Vagina (tissue), 2 donors: ENCODE data around the gene WWC2. TPM values are rescaled to one million over a fixed set of nuclear protein-coding genes. Genes with fewer than 3 reads are reported as not detected.

Experiments used
- DNase-seq, 2 donors: peaks; one replicate each; pipeline ENCODE4 v3.0.0-alpha.2; 2017; ENCODE audit errors: extremely low spot score in 2 of 2
- H3K27ac ChIP-seq: fragments of 200-600 bp; sonication (generic); one replicate; pipeline ENCODE4 v1.5.1; 2019
- H3K27me3 ChIP-seq: fragments of 200-600 bp; sonication (generic); one replicate; pipeline ENCODE4 v1.5.1; 2019
- H3K36me3 ChIP-seq, 2 donors: fragments of 200-600 bp; sonication (generic); one replicate each; pipeline ENCODE4 v1.5.1; 2017 to 2019
- H3K4me1 ChIP-seq: fragments of 200-600 bp; sonication (generic); one replicate; pipeline ENCODE4 v1.5.1; 2019
- H3K4me3 ChIP-seq, 2 donors: fragments of 200-600 bp; sonication (generic); 1 replicate in 1 of 2; 2 replicates in 1 of 2; pipeline ENCODE4 v1.5.1; 2016 to 2019
- H3K9me3 ChIP-seq: fragments of 200-600 bp; sonication (generic); one replicate; pipeline ENCODE4 v1.5.1; 2019
- CTCF ChIP-seq, 3 experiments: fragments of 450-650 bp in 2 of 3; fragments of 200-600 bp in 1 of 3; sonication (generic) in 1 of 3; IDR thresholded peaks; one replicate each; pipeline ENCODE4 v1.5.1; 2017 to 2019; ENCODE audit warnings: antibody characterized with exemption in 3 of 3, mild to moderate bottlenecking in 2 of 3, moderate library complexity in 2 of 3
- POLR2A ChIP-seq, 2 donors: fragments of 450-650 bp; IDR thresholded peaks; one replicate each; pipeline ENCODE4 v1.6.1; 2017; ENCODE audit warnings: antibody characterized with exemption in 2 of 2, mild to moderate bottlenecking in 2 of 2, moderate library complexity in 2 of 2
- POLR2AphosphoS5 ChIP-seq, 2 donors: sonication (generic); formaldehyde crosslinking; IDR thresholded peaks; one replicate each; pipeline ENCODE4 v1.9.0; 2017; ENCODE audit warnings: antibody characterized with exemption in 2 of 2, mild to moderate bottlenecking in 2 of 2, low read depth in 1 of 2; ENCODE audit not compliant: insufficient read depth in 1 of 2
- intact Hi-C: fragments of 100-400 bp; cut with DNase I; formaldehyde crosslinking; loops from one replicate; pipeline ENCODE4 v1.15.1; 2023
- total RNA-seq: library from RNA; depleted of rRNA; stranded (reverse); fragments of >200 nt; gene quantifications from one replicate; pipeline ENCODE4 v1.2.3, GENCODE V29; 2016

Gene WWC2
- total RNA-seq, 1 donor from 2014 or later: 24.3 TPM

DNA sequence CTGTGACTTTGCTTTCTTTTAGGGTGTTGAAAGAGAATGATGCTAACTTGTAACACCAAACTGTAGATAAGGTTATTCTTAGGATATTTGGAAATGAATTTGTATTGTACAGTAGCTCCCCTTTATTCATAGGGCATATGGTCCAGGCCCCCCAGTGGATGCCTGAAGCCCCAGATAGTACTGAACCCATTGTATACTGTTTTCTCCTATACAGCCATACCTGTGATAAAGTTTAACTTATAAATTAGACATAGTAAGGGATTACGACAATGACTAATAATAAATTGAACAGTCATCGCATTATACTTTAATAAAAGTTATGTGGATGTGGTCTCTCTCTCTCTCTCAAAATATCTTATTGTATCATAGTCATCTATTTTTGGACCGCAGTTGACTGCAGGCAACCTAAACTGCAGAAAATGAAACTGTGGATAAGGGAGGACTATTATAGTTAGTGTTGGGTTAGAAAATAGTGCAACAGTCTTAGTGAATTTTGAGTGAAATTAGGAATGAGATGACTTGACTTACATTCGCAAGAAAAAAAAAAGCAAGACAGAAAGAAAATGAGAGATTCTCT lies 115.9 kb downstream of the WWC2 start:
- Histone ChIP-seq H3K36me3 (no peaks in the 10 kb centered on the region), H3K4me1 (no peaks in the 10 kb centered on the region), H3K9me3 (no peaks in the 10 kb centered on the region), H3K4me3 (no peak overlapping the region), H3K27ac (no peak overlapping the region), H3K27me3 (no peaks in the 10 kb centered on the region)
- intact Hi-C loops: no loop called here
- DNase-seq: no peak
- TF ChIP-seq POLR2AphosphoS5 (IDR thresholded peaks at IDR 0.05; ENCODE audit: insufficient read depth in 1 of 2, low read depth in 1 of 2): no peak
- TF ChIP-seq CTCF (IDR thresholded peaks at IDR 0.05): no peak
- no peak for TF ChIP-seq POLR2A (IDR thresholded peaks at IDR 0.05)

GRCh38 chr4:183220236-183220635 lies 121.2 kb downstream of the WWC2 start:
- intact Hi-C loops: no loop called here
- Histone ChIP-seq H3K27ac (no peak overlapping the region), H3K9me3 (no peaks in the 10 kb centered on the region), H3K27me3 (no peaks in the 10 kb centered on the region), H3K4me3 (no peak overlapping the region), H3K36me3 (no peaks in the 10 kb centered on the region), H3K4me1 (no peaks in the 10 kb centered on the region)
- TF ChIP-seq POLR2AphosphoS5 (IDR thresholded peaks at IDR 0.05; ENCODE audit: insufficient read depth in 1 of 2, low read depth in 1 of 2) (no peak), CTCF (IDR thresholded peaks at IDR 0.05) (no peak), POLR2A (IDR thresholded peaks at IDR 0.05) (no peak)
- no peak for DNase-seq

GRCh38 chr4:183223053-183223452 lies 124.0 kb downstream of the WWC2 start:
- TF ChIP-seq CTCF (IDR thresholded peaks at IDR 0.05) (no peak), POLR2A (IDR thresholded peaks at IDR 0.05) (no peak), POLR2AphosphoS5 (IDR thresholded peaks at IDR 0.05; ENCODE audit: insufficient read depth in 1 of 2, low read depth in 1 of 2) (no peak)
- Histone ChIP-seq H3K9me3 (no peaks in the 10 kb centered on the region), H3K4me1 (no peaks in the 10 kb centered on the region), H3K27me3 (no peaks in the 10 kb centered on the region), H3K27ac (no peak overlapping the region), H3K36me3 (no peaks in the 10 kb centered on the region), H3K4me3 (no peak overlapping the region)
- intact Hi-C loops: no loop called here
- DNase-seq: no peak

GRCh38 chr4:183229397-183229796 lies 130.3 kb downstream of the WWC2 start:
- H3K4me1 ChIP-seq: no peaks in the 10 kb centered on the region
- no peak overlapping the region for H3K4me3 ChIP-seq
- H3K9me3 ChIP-seq: no peaks in the 10 kb centered on the region
- no peak for DNase-seq
- TF ChIP-seq CTCF (IDR thresholded peaks at IDR 0.05) (no peak), POLR2A (IDR thresholded peaks at IDR 0.05) (no peak), POLR2AphosphoS5 (IDR thresholded peaks at IDR 0.05; ENCODE audit: insufficient read depth in 1 of 2, low read depth in 1 of 2) (no peak)
- no peaks in the 10 kb centered on the region for H3K27me3 ChIP-seq
- intact Hi-C loops: no loop called here
- H3K36me3 ChIP-seq: no peaks in the 10 kb centered on the region
- H3K27ac ChIP-seq: no peak overlapping the region

DNA sequence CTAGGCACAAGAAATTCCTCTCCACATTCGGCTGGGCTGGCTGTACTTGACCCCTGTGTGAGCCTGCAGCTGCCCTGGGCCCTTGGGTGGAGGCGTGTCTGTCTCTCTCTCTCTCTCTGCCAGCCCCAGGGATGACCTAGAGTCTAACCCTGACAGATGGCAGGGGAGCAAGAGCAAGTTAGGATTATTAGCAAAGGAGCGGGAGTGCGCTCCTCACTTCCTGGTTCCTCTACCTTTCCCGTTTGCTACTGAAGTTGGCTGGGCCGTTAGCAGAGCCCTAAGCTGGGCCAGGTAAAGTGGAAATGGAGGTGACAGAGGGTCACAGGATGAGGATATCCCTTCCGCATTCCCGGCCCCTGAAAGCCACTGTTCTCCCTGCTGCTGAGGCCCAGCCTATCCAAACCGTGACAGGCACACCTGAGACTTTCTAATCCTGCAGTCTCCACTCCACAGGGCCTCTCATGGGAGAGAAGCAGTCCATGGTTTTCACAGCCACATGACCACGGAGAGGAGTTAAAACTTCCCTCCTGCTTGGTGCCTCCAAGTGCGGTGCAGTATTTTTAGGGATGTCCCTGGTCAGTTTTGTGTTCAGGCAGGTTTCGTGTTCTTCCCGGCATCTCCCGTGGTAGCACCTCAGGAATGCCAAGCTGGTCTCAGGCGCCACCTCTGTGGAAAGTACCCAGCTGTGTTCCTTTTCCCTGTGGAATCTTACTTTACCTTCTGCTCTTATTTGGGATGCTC lies 141.7 kb downstream of the WWC2 start:
- no peak for TF ChIP-seq CTCF (IDR thresholded peaks at IDR 0.05)
- TF ChIP-seq POLR2A (IDR thresholded peaks at IDR 0.05): no peak
- Histone ChIP-seq H3K27ac (peak overlapping the region; percentile 44), H3K4me1 (no peaks in the 10 kb centered on the region), H3K9me3 (no peaks in the 10 kb centered on the region), H3K27me3 (no peaks in the 10 kb centered on the region), H3K36me3 (no peaks in the 10 kb centered on the region), H3K4me3 (no peak overlapping the region)
- DNase-seq: no peak
- intact Hi-C loops: no loop called here
